T47D (cell line): Measurements from ENCODE around the gene RPS15.

Source experiments
- DNase-seq, 2 experiments: peaks; one replicate each; pipeline versions ENCODE4 v3.0.0 to v3.0.0-alpha.2; 2011 to 2012; ENCODE audit warnings: low read depth in 1 of 2, low spot score in 1 of 2
- JUND ChIP-seq: IDR thresholded peaks from 2 replicates; pipeline ENCODE4 v1.6.1; 2012; ENCODE audit warnings: low read depth
- in situ Hi-C: cut with HindIII; loops from 2 replicates; pipeline ENCODE4 v1.10.0; 2016; ENCODE audit warnings: low sequenced_read_pairs, low pct_unique_long_range_greater_than_20kb

Gene RPS15

DNA sequence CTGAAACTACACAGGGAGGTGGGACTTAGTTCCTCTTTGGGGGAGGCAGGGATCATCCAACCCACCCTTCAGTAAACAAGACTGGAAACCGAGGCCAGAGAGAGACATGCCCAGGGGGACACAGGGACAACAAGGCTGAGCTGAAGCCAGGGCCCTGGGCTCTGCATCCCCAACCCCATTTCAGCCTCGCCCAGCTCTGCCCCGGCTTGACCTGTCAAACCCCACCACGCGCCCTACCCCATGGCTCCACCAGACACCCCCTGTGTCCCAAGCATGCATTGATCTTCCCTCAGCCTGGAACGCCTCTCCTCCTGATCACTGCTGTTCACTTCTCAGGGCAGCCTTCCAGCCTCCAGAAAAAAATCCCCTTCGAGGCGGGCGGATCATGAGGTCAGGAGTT lies 9.7 kb downstream of the RPS15 start:
- no peak for TF ChIP-seq JUND
- DNase-seq: no peak
- in situ Hi-C loops: no loop called here

DNA sequence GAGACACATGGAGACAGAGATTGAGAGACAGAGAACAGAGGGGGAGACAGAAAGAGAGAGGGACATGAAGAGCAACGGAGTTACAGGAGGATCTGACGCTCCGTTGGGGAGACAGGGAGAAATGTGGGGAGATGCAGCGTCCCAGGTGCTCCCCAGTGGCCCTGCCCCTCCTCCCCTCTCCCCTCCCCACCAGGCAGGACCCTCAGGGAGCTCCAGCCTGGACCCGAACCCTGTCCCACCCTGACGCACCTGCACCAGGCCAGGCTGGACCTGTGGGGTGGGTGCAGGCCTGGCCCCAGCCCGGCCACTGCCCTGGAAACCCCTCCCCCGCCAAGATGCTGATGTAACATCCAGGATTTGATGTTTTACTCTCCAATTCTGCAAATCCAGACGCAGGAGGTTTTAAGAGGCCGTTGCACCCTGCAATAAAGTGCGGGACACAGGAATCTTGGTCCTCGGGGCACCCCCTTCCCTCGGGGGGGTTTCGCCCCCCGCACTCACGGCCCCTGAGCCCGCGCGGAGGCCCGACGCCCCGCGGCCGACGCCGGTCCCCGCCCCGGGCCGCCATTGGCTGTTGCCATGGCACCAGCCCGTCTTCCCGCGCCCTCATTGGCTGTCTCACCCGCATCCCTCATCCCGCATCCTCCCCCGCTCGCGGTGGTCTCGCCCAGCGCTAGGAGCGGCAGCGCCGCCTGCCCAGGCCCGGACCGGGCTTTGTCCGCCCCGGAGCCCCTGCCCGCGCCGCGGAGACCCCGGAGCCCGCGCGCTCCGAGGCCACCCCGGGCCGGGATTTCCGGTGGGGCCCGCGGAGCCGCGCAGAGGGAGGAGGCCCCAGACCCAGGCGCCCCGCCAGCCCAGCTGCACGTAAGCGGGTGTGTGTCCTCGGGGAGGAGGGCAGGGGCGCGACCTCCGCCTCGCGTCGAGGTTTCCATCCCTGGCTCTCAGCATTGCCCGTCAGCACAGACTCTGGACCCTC lies 11.6 kb downstream of the RPS15 start, which contains the start of gene APC2:
Gene APC2 (plus strand): TSS at position 655 of the 976 bp plus-strand sequence. CDS start 2,881 bp downstream, outside the sequence.
- peak in 1 of 2 experiments; percentile 74 for DNase-seq
- in situ Hi-C loops: no loop called here
- TF ChIP-seq JUND: no peak

GRCh38 chr19:1450735-1451731 lies 12.8 kb downstream of the RPS15 start:
- no peak for TF ChIP-seq JUND
- in situ Hi-C loops: no loop called here
- no peak for DNase-seq

DNA sequence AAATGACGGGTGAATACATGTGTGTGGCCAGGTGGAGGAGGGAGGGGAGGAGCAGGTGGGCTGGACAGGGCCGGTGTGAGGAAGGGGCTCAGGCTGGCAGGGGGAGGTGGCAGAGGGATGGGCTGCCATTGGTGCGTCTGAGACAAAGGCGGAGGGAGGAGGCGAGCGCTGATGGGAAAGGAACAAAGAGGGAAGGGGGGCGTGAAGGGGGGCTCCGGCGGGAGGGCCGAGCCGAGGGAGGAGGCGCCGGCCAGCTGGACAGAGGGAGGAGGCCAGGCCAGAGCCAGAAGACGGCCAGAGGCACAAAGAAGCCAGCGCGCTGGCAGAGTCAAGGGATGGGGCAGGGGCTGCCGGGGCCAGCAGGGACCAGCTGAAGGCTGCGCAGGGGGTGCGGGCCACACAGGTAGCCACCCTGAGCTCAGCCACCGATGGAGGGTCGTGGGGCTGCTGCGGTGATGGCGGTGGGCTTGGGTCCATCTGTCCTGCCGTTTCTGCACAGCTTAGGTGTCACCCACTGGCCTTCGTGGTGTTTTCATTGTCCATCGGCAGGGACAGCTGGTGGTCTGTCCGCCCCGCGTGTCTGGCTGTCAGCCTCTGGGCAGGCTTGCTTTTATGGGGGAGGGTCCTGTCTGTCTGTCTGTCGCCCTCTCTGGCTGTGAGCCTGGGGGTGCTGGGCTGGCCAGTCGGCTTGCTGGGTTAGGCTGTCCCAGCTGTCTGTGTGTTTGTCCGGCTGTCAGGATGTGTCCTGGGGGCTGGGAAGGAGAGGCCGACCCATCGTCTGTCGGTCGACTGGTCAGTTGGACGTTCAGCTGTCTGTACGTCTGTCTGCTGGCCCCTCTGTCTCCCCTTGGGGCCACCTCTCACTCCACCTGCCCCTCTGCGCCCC lies 14.0 kb downstream of the RPS15 start:
- no peak for TF ChIP-seq JUND
- in situ Hi-C loops: no loop called here
- no peak for DNase-seq

- no peak for TF ChIP-seq JUND
- DNase-seq: no peak
- in situ Hi-C loops: no loop called here
These were observed 14.8 kb downstream of the RPS15 start for GRCh38 chr19:1452802-1453524.

DNA sequence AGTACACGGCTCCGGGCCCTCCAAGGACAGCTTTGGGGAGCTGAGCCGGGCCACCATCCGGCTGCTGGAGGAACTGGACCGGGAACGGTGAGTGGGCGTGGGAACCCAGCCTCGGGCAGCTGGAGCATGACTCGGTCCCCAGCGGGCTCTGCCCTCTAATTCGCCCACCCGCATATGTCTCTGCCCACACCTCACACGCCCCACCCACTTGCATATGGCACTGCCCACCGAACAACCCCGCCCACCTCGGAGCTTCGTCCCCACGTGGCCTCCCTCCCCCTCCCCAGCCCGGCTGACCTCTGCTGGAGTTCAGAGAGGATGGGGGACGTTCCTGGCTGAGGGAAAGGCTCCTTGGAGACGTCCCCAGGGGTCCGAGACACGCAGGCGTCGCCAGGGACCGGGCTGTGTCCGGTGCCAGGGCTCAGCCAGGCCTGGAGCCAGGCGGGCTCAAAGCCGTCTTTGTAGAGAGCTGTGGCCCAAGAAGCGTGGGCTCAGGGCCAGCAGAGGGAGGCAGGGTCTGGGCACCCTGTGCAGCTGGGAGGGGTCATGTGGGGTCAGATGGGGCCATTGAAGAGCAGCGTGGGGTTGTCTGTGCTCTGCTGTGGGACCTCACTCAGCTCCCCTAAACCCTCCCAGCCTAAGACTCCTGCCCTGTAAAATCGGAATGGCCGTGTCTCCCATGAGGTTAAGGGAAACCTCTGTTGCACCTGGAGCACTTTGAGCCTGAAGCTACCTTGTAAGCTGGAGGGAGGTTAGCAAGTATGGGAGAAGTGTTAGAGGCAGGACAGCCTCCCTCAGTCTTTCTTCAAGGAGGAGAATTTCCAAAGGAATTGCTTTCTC lies 15.5 kb downstream of the RPS15 start:
- no peak for TF ChIP-seq JUND
- in situ Hi-C loops: no loop called here
- peak; percentile 61 to 85 for DNase-seq

- no peak for TF ChIP-seq JUND
- in situ Hi-C loops: no loop called here
- DNase-seq: peak in 1 of 2 experiments; percentile 48
These were observed 16.8 kb downstream of the RPS15 start for GRCh38 chr19:1455002-1455335.

DNA sequence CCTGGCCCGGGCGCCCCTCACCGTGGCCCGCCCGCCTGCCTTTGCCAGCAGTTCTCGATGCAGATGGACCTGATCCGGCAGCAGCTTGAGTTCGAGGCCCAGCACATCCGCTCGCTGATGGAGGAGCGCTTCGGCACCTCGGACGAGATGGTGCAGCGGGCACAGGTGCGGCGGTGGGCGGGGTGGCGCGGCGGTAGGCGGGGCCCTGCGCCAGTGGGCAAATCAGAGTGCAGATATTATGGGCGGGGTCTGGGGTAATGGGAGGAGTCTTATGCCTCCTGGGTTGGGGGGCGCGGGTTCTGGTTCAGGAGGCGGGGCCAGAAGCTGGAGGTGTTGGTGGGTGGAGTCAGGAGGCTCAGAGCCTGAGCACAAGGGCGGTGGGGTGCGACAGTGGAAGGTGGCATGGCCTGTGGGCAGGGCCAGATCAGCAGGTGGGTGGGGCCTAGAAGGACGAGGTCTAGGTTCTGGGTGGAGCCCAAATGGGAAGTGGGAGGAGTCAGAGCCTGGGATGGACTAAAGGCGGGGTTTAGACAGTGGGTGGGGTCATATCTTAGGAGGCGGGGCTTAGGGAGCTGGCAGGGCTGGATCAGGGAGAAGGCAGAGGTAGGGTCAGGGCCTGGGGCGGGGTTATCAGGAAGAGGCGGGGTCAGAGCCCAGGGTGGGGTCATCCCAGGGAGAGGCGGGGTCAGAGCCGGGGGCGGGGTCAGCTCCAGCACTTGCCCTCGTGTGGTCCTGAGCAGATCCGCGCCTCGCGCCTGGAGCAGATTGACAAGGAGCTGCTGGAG lies 17.3 kb downstream of the RPS15 start:
- no peak for TF ChIP-seq JUND
- peak; percentile 95 to 98 for DNase-seq
- in situ Hi-C loops: no loop called here

- TF ChIP-seq JUND: no peak
- no peak for DNase-seq
- in situ Hi-C loops: no loop called here
These were observed 18.1 kb downstream of the RPS15 start for GRCh38 chr19:1456121-1456900.
